NCI-H524 (cell line): ENCODE data around the gene CDK14.

Experiments used
- DNase-seq, 2 experiments: peaks; one replicate each; lab custom pipeline; 2025; lab: John Stamatoyannopoulos, UW

Gene CDK14

DNA sequence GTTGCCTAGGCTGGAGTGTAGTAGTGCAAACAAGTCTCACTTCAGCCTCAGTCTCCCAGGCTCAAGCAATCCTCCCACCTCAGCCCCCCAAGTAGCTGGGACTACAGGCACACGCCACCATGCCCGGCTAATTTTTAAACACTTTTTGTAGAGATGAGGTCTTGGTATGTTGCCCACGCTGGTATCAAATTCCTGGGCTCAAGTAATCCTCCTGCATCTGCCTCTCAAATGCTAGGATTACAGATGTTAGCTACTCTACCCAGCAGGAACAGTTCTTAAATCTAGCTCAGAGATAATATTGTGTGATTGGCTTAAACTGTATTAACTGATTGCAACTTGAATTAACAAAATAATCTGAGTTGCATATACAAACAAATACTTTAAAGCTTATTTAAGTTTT lies 82.9 kb downstream of the CDK14 start:
- DNase-seq = peak; percentile 13 to 72

DNA sequence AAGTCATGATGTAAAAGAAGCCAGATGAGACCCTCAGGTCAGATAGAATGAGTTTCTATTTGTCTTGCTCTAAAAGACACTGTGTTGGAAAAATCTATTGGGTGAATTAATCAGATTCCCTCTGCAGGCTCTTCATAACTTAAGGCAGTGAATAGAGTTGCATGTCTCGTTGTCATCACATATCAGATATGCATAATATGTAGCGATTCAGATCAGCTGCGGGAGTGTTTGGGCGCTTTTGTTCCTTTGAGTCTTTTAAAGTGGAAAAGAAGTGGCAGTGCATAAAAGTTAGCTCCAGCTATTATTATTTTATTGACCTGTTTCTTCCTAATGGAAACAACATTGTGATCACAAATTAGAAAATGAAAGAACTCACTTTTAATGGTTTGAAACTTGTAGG lies 84.4 kb downstream of the CDK14 start:
- no peak for DNase-seq

DNA sequence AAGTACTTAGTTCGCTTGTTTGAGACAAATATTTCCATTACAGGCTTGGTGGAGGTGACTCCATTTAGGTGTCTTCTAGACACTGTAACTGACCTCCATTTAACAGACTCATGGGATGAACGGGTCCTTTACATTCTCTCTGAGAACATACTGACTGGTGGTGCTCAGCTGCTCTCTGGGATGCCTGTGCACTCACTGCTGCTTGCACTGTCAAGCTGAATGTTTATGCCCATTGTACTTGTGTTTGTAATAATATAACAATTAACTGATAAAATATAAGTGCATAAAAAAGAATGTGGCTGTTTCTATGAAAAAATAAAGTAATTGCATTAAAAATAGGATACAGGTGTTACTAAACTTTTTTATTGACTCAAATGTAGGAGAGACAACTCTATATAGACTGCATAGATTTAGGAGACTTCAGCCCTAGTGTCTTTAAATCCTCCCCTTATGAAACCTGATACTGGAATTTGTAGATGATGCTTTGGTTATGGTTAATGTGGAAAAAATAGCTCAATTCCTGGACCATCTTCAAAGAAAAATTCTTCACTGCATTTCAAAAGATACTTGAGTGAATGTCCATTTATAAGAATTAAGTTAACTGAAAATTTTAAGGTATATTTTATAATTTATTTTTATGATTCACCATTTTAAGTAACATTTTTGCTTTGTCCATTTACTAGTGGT lies 85.4 kb downstream of the CDK14 start:
- DNase-seq = peak in 1 of 2 experiments; percentile 45

DNA sequence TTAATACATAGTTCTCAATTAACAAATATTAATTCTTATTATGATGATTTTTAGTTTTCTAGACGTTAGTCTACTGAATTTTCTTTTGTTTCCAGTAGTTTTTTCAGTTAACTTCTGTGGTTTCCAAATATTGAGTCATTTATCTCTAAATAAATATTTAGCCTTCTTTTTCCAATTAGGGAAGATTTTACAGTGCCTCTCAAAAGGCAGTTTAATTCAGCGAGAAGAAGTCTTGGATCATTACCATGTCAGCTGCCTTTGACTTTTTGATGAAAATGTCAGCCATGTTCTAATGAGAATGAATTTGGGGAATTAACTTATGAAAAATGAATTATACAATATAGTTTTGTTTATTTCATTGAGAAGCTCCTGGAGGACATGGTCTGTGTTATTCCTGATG lies 90.0 kb downstream of the CDK14 start:
- no peak for DNase-seq

DNA sequence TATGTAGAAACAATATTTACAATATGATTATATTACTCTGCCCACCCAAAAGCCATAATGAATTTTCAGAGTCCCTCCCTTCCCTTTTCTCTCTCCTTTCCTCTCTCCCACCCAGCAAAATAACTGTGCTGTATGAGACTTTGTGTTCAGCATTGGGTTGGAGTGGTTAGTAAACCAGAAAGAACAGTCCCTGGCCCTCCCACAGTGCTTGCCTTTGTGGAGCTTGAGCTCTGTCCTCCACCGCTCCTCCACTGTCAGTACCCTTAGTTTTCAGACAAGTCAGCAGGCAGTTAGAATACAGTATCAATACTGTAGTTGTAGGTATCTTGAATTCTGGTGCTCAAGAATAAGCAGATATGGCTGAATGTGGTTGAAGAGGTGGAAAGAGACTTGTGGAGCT lies 92.7 kb downstream of the CDK14 start:
- no peak for DNase-seq

DNA sequence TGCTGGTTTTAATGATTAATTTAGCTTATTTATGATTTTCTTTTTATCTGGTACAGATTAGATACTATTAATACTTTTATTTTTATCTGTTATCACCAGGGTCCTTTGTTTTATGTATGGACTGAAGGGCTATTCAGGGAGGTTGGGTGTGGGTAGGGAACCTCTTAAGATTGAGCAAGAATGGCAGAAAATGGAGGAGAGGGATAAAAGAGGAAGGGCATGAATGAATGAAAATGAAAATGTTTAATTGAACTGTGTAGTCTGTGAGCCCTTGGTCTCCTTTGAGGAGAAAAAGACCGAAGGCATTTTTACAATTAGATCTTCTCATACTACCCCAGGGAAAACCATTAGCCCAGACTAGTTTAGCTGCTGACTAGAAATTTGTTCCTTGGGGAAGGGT lies 93.1 kb downstream of the CDK14 start:
- DNase-seq = no peak

DNA sequence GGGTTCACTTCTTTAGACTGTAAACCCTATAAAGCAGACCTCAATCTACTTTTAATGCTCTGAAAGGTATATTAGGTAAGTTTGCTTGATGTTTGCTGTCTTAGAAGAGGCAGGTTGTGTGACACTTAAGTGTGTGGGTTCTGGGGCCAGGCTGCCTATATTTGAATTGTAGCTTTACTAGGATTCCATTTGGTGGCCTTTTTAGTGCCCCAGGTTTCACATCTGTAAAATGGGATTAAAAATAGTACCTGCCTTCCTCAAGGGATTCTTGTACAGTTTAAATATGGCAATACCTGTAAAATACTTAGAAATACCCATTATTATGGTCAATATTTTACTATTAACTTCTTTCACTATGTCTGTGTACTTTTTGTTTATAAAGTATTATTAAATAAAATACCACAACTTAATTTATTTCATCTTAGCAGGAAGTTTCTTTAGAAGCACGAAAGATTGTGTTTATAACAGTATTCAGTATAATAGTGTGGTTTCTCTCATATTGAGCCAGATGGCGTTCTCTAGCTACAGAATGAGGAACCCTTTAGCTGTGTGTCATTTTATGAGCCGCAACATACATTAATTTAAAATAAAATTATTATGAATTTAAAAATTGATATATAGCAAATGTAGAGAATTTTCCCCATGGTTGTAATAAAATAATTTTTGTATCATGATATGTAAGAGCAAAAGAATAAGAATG lies 94.2 kb downstream of the CDK14 start:
- DNase-seq = no peak

DNA sequence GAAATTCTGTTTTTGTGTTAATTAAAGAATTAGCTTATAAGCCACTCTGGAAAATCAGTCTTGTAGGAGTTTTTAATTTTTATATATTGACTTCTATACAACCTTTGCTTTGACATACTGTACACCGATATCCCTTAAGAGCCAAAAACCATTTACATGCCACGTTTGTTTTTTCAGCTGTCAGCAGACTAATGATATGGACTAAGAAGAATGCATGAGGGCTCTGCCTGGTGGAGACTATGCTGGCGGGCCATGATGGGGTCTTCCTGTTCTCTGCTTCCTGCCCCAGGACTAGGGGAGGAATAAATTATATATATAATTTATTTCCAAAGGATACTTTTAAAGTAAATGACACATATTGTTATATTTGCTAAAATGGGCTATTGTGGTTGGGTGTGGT lies 96.3 kb downstream of the CDK14 start:
- no peak for DNase-seq

DNA sequence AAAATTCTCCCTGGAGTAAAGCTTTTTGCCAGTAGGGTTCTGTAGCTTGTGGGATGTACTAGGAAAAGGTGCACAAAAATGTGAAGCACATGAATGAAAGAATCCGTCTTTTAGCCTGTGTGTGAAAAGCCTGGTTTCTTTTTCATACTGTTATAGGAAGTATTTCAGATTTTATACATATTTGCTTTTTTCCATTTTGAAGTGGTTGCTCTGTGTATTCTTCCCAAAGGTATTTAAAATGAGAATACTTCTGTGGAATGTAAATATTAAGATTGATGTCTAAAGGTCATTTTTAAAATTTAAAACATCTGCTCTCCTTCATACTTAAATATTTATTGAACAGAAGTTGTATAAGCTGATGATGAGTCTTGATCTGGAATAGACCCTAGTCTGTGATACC lies 96.8 kb downstream of the CDK14 start:
- DNase-seq = no peak

DNA sequence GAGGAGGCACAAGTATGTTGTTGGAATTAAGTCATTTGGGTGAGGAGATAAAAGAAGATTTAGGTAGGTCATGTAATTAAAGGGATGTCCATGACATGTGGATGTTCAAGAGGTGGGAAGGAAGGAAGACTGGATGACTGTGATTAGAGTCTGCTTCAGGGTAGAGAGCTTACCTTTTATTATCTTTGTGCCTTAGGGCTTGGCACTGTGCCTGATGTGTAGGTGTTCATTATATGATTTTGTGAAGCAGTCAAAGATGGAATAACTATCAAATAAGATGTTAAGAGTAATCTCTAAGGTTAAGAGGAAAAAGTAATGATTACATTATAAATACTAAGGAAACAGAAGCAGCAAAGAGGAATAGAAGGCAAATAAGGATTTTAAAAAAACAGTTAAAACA lies 97.8 kb downstream of the CDK14 start:
- DNase-seq = no peak

DNA sequence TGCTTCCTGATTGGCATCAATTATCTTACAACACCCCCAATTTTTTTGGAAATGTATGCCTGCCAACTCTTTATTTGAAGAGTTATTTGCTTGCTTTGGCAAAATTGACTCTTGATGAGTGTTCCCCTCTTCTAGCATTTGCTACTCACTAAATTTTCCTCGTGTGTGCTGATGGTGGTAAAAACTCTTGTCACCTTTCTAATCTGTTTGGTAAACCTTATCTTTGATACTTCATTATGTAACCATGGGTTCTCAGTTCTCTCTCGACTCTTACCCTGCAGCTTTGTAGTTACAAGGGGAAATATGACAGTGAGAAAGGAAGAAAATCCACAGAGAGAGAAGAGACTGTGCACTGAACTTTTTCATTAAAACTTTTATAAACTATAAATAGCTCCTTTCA lies 102.5 kb downstream of the CDK14 start:
- DNase-seq = no peak

DNA sequence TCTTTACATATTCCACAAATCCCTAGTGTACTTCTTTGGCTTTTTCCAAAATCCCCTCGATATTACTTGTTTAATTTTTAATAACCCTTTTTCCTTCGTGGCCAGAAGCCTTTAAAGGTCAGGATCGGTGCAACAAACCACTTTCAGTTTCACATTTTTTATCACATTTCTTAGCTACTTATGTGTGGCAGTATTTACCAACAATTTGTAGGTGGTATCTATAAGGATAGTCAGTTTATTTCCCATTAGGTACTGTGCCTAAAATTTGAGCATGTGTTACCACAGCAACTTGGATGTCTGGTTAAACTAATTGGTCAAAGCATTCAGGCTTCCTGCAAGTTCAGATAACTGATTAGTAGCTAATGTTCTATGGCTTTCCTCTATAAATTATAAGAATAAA lies 104.9 kb downstream of the CDK14 start:
- no peak for DNase-seq

DNA sequence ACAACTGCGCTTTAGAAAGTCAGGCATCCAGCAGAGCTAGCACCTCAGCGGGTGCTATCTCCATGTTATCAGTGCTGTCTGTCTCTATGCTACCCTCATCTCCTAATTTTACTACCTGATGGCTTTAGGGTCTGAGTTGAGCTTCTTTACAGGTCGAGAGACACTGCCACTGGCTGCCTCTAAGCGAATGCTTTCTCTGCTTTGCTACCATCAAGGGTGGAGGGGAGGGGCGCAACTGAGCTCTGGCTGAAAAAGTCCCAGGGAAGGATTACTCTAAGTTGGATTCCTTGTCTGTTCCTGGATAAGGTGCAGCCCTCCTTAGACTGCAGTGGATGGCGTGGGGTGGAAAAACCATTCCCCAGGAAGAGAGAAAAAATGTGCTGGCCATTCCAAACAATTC lies 105.7 kb downstream of the CDK14 start:
- no peak for DNase-seq

DNA sequence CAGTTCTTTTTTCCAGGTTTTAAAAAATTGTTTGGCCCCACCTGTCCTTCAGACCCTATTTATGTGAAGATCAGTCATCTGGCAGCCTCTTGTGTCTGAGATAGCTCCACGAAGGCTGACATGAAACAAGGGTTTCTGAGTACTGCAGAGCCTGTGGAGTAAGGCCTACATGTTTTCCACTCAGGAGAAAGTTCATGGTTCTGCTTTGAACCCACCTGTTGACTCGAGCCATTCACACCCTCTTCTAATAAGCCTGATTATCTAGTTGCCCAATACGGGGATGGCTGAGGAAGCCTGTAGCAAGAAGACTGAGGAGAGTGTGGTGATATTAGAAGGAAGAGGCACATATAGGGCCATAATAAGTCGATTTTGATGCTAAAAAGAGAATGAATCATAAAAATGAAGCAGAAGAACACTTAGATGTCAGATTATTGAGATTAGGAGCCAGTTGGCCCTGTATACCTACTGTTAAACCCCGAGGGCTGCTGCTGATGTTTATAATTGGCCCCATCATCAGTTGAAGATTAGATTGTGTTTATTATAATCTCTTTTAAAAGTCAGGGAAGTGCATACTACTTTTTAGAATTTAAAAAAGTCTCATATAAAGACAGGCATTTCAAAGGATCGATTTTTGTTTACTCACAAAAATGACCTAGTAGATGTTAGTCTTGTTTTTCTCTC lies 109.4 kb downstream of the CDK14 start:
- no peak for DNase-seq

DNA sequence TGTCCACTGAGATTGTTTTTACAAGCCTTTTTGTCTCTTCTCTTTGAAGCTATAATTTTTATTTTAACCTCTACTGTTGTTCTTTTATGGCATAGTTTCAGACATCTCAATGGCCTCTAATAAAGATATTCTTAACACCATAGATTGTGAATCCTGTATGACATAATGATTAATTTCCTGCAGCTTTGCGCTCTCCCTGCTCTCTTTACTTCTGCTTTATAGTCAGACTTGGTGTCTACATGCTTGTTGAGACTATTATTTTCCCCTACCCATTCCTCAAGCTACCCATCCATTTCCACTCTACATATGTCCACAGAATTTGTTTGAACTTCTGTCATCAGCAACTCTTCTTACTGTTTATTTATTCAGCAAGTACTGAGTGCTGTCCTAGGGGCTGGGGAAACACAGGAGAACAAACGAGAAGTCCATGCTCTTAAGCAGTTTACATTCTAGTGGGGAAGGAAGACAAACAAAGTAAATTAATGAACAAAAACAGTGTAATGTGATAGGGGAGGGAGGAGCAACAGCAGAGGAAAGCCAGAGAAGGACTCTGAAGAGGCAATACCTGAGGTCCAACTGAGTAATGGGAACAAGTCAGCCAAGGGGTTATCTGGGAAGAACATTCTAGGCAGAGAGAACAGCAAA lies 110.1 kb downstream of the CDK14 start:
- DNase-seq = no peak

DNA sequence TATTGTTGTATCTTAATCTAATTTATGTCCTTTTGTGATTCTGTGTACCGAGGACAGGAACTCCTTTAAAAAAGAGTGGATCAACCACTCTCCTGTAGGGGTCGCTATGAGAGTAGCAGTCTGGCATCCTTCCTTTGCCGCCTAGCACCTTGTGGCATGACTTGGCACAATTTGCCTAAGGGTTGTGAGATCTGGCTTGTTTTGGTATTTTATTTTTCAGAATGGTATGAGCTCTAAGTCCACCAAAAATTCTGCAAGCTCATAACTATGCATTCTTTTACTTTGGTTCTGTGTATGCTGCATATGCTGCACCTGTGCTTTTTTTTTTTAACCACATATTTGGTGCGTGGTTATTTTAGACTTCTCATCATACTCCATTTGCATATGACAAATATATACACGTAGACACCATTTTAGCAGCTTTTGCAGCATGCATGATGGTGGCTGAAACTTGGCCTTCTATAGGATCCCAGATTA lies 112.8 kb downstream of the CDK14 start:
- DNase-seq = peak in 1 of 2 experiments; percentile 51

DNA sequence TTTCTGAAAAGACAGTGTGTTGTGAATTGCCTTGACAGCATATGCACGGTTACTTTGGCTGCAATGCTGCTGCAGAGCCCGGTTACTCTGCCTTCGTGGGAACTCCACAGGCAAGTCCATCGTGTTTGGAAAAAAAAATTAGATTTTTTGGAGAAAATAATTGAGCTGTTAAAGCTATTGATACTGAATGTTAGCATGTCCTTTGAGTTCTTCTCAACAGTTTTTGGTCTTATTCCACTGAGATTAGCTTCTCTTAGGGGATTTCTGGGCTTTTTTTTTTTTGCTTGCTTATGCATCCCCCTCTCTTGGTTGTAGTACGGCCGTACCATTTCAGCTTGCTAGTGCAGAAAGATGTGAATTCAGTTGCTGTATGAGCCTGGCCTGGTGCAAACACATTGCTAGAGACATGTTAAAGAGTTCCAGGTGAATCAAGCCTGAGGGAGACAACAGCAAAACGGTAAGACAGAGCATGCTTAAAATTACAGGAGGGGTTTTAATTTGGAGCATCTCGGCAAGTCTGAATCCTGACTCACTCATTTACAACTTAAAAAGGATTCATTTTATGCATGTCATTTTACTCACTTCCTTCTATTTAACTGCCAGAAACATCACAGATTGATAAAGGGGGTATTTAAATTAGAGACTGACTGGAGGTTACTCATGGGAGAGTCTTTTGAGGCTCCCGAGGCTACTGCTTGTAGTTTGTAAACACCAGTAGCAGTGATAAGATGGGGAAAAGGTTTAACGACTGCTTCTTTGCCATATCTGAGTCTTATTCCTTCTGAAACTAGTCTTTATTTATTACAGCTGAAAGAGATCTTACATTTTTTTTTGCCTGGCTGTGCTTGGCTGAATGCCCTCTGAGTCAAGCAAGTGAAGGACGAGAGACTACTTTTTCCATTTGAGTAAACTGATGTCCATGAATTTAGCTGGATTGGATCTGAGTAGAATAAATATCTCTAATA lies 113.7 kb downstream of the CDK14 start:
- DNase-seq = no peak

DNA sequence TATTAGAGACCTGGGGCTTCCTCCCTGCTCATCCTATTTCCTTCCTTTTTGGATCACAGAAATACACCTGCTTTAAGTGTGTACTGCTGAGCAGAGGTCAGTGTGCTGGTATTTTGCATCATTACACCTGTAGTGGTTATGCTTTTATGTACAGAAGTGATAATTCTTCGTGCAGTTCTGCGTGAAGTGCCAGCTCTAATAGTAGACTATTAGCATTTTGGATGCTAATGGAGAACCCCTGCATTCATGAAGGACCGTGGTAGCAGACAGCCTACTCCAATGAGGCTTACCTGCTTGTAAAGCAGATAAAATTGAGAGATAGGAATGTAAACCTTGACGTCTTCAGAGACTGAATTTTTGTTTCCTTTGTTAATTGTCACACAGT lies 114.3 kb downstream of the CDK14 start:
- no peak for DNase-seq

DNA sequence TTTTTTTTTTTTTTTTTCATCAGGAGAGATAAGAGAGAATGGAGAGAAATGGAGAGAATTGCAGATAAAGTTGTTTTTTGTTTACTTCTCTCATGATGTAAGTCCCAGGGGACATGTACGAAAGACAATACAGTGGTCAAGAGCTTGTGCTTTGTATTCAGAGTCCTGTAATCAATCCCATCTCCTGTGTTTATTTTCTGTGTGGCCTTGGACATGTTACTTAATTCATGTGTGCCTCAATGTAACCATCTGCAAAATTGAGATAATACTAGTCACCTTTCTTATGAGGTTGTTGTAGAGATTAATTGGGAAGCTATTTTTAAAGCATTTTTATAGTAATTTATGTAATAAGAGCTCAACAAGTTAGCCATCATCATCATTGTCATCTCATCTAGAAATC lies 117.5 kb downstream of the CDK14 start:
- DNase-seq = no peak

DNA sequence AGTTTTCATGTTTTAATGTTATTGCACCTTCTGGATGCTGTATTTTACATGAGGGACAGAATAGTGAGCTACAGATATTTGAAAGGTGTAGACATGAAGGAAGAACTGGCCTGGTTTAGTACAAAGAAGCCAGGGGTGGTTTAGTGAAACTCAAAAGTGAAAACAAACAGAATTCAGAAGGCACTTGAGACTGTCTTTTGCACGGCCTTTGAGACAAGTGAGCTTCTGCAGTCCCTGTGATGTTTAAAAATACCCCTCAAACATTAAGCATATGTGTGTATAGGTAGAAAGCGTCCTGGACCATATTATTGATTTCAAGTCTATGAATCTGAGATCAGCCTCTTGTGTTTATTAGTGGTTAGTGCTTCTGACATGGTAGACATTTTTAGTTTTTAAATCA lies 118.9 kb downstream of the CDK14 start:
- DNase-seq = no peak

DNA sequence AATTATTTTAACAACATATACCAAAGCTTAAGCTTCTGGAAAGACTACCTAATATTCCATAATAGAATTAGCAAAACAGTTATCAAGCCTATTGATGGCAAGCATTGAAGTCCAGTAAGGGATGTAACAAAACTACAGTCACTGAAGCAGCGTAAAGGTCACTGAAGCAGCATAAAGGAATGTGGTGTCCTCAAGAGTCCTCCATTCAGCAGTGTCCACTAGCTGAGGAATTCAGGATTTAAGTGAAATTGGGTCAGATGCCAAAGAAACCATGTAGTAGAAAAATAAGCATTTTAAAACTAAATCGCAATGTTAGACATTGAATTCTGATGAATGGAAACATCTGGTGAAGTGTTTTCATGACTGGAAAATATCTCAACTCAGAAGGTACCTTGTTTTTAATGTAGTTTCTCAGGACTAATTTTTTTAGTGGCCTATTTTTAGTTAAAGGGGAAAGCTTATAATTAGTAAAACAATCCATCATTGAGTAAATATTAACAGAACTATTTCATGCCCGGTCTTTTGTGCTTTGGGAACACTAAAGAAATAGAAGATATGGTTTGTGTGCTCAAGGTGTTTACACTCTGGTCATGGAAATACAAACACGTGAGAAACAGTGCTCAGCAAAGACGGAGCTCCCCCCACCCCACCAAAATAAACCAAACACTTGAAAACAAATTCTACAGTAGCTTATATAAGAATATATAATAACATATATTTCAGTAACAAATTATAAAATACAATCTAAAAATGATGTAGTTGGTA lies 121.4 kb downstream of the CDK14 start:
- DNase-seq = no peak
